OCI-LY3 (cell line): Measurements from ENCODE around the gene PNKP.

Experiments used
- EZH2phosphoT487 ChIP-seq: fragments of 200-600 bp; shearing (Covaris generic); IDR thresholded peaks from 2 replicates; pipeline ENCODE4 v1.6.1; 2018; ENCODE audit warnings: antibody characterized with exemption, mixed run types, low read depth
- TF ChIP-seq, protein P1 (sequence below): fragments of 200-600, 300-600 bp; sonication (generic); IDR thresholded peaks from 2 replicates; pipeline ENCODE4 v1.5.1; 2014; ENCODE audit warnings: antibody characterized with exemption, low read length, low read depth

GRCh38 chr19:49850221-49850486 lies 17.2 kb downstream of the PNKP start:
- TF ChIP-seq, protein P1, sequence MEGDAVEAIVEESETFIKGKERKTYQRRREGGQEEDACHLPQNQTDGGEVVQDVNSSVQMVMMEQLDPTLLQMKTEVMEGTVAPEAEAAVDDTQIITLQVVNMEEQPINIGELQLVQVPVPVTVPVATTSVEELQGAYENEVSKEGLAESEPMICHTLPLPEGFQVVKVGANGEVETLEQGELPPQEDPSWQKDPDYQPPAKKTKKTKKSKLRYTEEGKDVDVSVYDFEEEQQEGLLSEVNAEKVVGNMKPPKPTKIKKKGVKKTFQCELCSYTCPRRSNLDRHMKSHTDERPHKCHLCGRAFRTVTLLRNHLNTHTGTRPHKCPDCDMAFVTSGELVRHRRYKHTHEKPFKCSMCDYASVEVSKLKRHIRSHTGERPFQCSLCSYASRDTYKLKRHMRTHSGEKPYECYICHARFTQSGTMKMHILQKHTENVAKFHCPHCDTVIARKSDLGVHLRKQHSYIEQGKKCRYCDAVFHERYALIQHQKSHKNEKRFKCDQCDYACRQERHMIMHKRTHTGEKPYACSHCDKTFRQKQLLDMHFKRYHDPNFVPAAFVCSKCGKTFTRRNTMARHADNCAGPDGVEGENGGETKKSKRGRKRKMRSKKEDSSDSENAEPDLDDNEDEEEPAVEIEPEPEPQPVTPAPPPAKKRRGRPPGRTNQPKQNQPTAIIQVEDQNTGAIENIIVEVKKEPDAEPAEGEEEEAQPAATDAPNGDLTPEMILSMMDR = no peak
- TF ChIP-seq EZH2phosphoT487 = no peak
